H1 (cell line): ENCODE data around the gene FAM149A. TPM values are rescaled to one million over a fixed set of nuclear protein-coding genes. Genes with fewer than 3 reads are reported as not detected.

ENCODE experiments used
- CTCF ChIA-PET: fragments of 300-600 bp; sonication (Branson Sonifier 250); formaldehyde crosslinking; loops from one replicate; lab custom pipeline; 2021; ENCODE audit not compliant: partially characterized antibody; lab: Charles Lee
- POLR2A ChIA-PET: fragments of 300-600 bp; sonication (Branson Sonifier 250); formaldehyde crosslinking; loops from one replicate; lab custom pipeline; 2021; ENCODE audit warnings: inconsistent platforms; ENCODE audit not compliant: partially characterized antibody; lab: Charles Lee
- DNase-seq, 2 experiments: peaks; one replicate each; pipeline versions ENCODE4 v3.0.0 to v3.0.0-alpha.2; 2010 to 2022; ENCODE audit warnings: low spot score in 2 of 2, low read depth in 1 of 2, mixed read lengths in 1 of 2
- FAIRE-seq: peaks from 2 replicates; lab custom pipeline; 2011; peaks lifted over from hg19 to GRCh38; lab: Jason Lieb, UNC
- H2AFZ ChIP-seq: 2 replicates; pipeline ENCODE4 v1.8.1; 2012; ENCODE audit warnings: low read length, inconsistent platforms
- H2AK5ac ChIP-seq: 2 replicates; pipeline ENCODE4 v1.6.1; 2013; ENCODE audit warnings: low read depth, low read length
- H2BK120ac ChIP-seq: replicated peaks from 2 replicates; pipeline ENCODE3; 2013; ENCODE audit warnings: low read depth, low read length, inconsistent platforms
- H2BK12ac ChIP-seq: 2 replicates; pipeline ENCODE4 v1.6.1; 2013; ENCODE audit warnings: low read depth, low read length
- H2BK15ac ChIP-seq: 2 replicates; pipeline ENCODE4 v1.6.1; 2013; ENCODE audit warnings: low read length
- H2BK20ac ChIP-seq: 2 replicates; pipeline ENCODE4 v1.6.1; 2013; ENCODE audit warnings: low read length
- H2BK5ac ChIP-seq: 2 replicates; pipeline ENCODE4 v1.6.1; 2013; ENCODE audit warnings: low read depth, low read length
- H3K14ac ChIP-seq: 2 replicates; pipeline ENCODE4 v1.6.1; 2013; ENCODE audit warnings: inconsistent platforms; ENCODE audit not compliant: insufficient read length
- H3K18ac ChIP-seq: 2 replicates; pipeline ENCODE4 v1.6.1; 2013; ENCODE audit warnings: low read length; ENCODE audit errors: extremely low read depth
- H3K23ac ChIP-seq: 2 replicates; pipeline ENCODE4 v1.6.1; 2013; ENCODE audit warnings: inconsistent platforms; ENCODE audit not compliant: insufficient read length
- H3K23me2 ChIP-seq: 2 replicates; pipeline ENCODE4 v1.6.1; 2013; ENCODE audit warnings: low read depth, low read length
- H3K27ac ChIP-seq: 2 replicates; pipeline ENCODE4 v1.6.1; 2011; ENCODE audit warnings: low read depth, low read length, inconsistent platforms
- H3K27me3 ChIP-seq, 4 experiments: replicated peaks in 1 of 4; 1 replicate in 1 of 4; 2 replicates in 3 of 4; pipeline versions ENCODE4 v1.6.1 to v1.8.1; 2011 to 2013; ENCODE audit warnings: low read length in 3 of 4, mild to moderate bottlenecking in 3 of 4, inconsistent platforms in 2 of 4, mixed read lengths in 2 of 4, moderate library complexity in 1 of 4; ENCODE audit not compliant: control insufficient read depth in 3 of 4, insufficient read depth in 3 of 4; ENCODE audit errors: extremely low read depth in 1 of 4
- H3K36me3 ChIP-seq, 4 experiments: 2 replicates each; pipeline versions ENCODE4 v1.6.1 to v1.8.1; 2011 to 2013; ENCODE audit warnings: mild to moderate bottlenecking in 4 of 4, low read length in 3 of 4, moderate library complexity in 2 of 4, control low read depth in 1 of 4, inconsistent platforms in 1 of 4; ENCODE audit not compliant: insufficient read depth in 4 of 4, control insufficient read depth in 2 of 4
- H3K4ac ChIP-seq: replicated peaks from 2 replicates; pipeline ENCODE3; 2013; ENCODE audit warnings: low read length, low read depth, mixed read lengths, inconsistent platforms; ENCODE audit not compliant: insufficient read length
- H3K4me1 ChIP-seq, 4 experiments: replicated peaks in 1 of 4; 1 replicate in 1 of 4; 2 replicates in 3 of 4; pipeline versions ENCODE4 v1.6.1 to v1.8.1; 2011 to 2013; ENCODE audit warnings: low read length in 3 of 4, inconsistent platforms in 2 of 4, mixed read lengths in 1 of 4; ENCODE audit not compliant: insufficient read depth in 4 of 4, control insufficient read depth in 3 of 4
- H3K4me2 ChIP-seq, 2 experiments: 2 replicates each; pipeline versions ENCODE4 v1.6.1 to v1.8.1; 2011 to 2013; ENCODE audit warnings: low read depth in 2 of 2, low read length in 2 of 2, control low read depth in 1 of 2, inconsistent platforms in 1 of 2, mild to moderate bottlenecking in 1 of 2; ENCODE audit not compliant: insufficient read depth in 1 of 2
- H3K4me3 ChIP-seq, 4 experiments: fragments of 200-600, 300-600 bp in 1 of 4; sonication (generic), shearing (Covaris generic), sonication (Bioruptor Twin) in 1 of 4; 2 replicates each; pipeline versions ENCODE4 v1.5.1 to v1.8.1; 2011 to 2016; ENCODE audit warnings: low read length in 4 of 4, low read depth in 3 of 4, control low read depth in 2 of 4, inconsistent platforms in 2 of 4, mild to moderate bottlenecking in 2 of 4, mixed read lengths in 1 of 4, moderate library complexity in 1 of 4; ENCODE audit not compliant: insufficient read depth in 2 of 4; ENCODE audit errors: extremely low read depth in 1 of 4
- H3K56ac ChIP-seq: replicated peaks from 2 replicates; pipeline ENCODE3; 2013; ENCODE audit warnings: low read depth, mild to moderate bottlenecking, mixed read lengths, low read length, inconsistent platforms; ENCODE audit not compliant: insufficient read length
- H3K79me1 ChIP-seq: 2 replicates; pipeline ENCODE4 v1.6.1; 2013; ENCODE audit warnings: low read depth, low read length, control low read depth
- H3K79me2 ChIP-seq, 2 experiments: 2 replicates each; pipeline versions ENCODE4 v1.6.1 to v1.8.1; 2012 to 2013; ENCODE audit warnings: low read length in 2 of 2, mild to moderate bottlenecking in 2 of 2, inconsistent platforms in 1 of 2; ENCODE audit not compliant: insufficient read depth in 2 of 2, control insufficient read depth in 1 of 2
- H3K9ac ChIP-seq, 4 experiments: replicated peaks in 1 of 4; 1 replicate in 1 of 4; 2 replicates in 3 of 4; pipeline versions ENCODE4 v1.6.1 to v1.8.1; 2011 to 2013; ENCODE audit warnings: low read depth in 3 of 4, low read length in 3 of 4, control low read depth in 2 of 4, mild to moderate bottlenecking in 2 of 4, moderate library complexity in 2 of 4, inconsistent platforms in 1 of 4; ENCODE audit errors: extremely low read depth in 1 of 4
- H3K9me3 ChIP-seq, 2 experiments: 2 replicates each; pipeline versions ENCODE4 v1.6.1 to v1.8.1; 2012 to 2013; ENCODE audit warnings: mild to moderate bottlenecking in 2 of 2, moderate library complexity in 2 of 2, control low read depth in 1 of 2, inconsistent platforms in 1 of 2, low read depth in 1 of 2, low read length in 1 of 2, mixed read lengths in 1 of 2; ENCODE audit not compliant: insufficient read depth in 2 of 2
- H4K20me1 ChIP-seq, 2 experiments: replicated peaks in 1 of 2; 2 replicates each; pipeline versions ENCODE3 to v1.8.1; 2011 to 2013; ENCODE audit warnings: inconsistent platforms in 2 of 2, low read length in 2 of 2, mild to moderate bottlenecking in 1 of 2; ENCODE audit not compliant: insufficient read depth in 2 of 2, control insufficient read depth in 1 of 2
- H4K5ac ChIP-seq: 2 replicates; pipeline ENCODE4 v1.6.1; 2013; ENCODE audit warnings: low read length, low read depth, mixed read lengths, inconsistent platforms; ENCODE audit not compliant: insufficient read length
- H4K8ac ChIP-seq: 2 replicates; pipeline ENCODE4 v1.8.0; 2013; ENCODE audit warnings: mild to moderate bottlenecking, moderate library complexity, low read length, inconsistent platforms; ENCODE audit not compliant: insufficient read depth; ENCODE audit errors: extremely low read depth
- H4K91ac ChIP-seq: replicated peaks from 2 replicates; pipeline ENCODE3; 2013; ENCODE audit warnings: low read length, mixed read lengths, inconsistent platforms; ENCODE audit not compliant: insufficient read length
- WGBS, 2 experiments: shearing (Covaris generic) in 1 of 2; methylation state at CpG; one replicate each; pipeline versions ENCODE4 v1.1.6 to v1.1.7; 2013 to 2015; ENCODE audit warnings: low lambda C conversion rate in 2 of 2, mixed read lengths in 2 of 2, inconsistent platforms in 1 of 2, low coverage in 1 of 2, missing lambda C conversion rate in 1 of 2; ENCODE audit not compliant: insufficient replicate concordance in 2 of 2, insufficient coverage in 1 of 2, insufficient read length in 1 of 2; ENCODE audit errors: extremely low coverage in 1 of 2, missing lambda C conversion rate in 1 of 2; 5-methylcytosine and 5-hydroxymethylcytosine counted together
- polyA plus RNA-seq, 7 experiments: library from polyadenylated mRNA; depleted of rRNA in 3 of 7; stranded (reverse) in 5 of 7; unstranded in 2 of 7; fragments of >200 nt in 5 of 7; fragments of 200-250 nt in 2 of 7; gene quantifications; 1 replicate in 5 of 7; 2 replicates in 1 of 7; 4 replicates in 1 of 7; pipeline versions ENCODE4 v1.2.1 to v1.2.3, GENCODE V29; 2011 to 2013; ENCODE audit warnings: missing spikeins in 2 of 7, mixed read lengths in 2 of 7
- total RNA-seq: library from RNA; stranded (reverse); fragmentation: NEBNext Ultra II Directional; extraction: Animal tissue kit (Norgen Biotek cat#: 25700); gene quantifications from 2 replicates; pipeline ENCODE4 v1.2.1, GENCODE V29; 2021

Gene FAM149A
- total and polyA plus RNA-seq, 2 of the 8 experiments (the other 6 are each of a cell fraction or from before 2014, with no cell fraction given), result 6.1 to 8.5 TPM

DNA sequence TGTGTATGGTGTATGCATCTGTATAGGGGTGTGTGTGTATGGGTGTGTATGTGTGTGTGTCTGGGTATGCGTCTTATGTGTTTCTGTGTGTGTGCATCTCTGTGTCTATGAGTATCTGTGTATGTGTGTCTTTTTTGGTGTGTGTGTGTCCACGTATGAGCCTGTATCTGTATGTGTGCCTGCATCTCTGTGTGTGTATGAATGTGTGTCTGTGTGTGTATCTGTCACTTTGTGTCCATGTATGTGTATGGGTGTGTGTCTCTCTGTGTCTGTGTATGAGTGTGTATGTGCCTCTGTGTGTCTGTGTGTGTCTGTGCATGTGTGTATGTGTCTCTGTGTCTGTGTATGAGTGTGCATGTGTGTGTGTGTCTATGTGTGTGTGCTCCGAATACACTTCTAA is 24.3 kb downstream of the FAM149A start:
- Histone ChIP-seq H3K56ac (peak overlapping the region; percentile 59), H3K36me3 (no peaks in the 10 kb centered on the region), H3K4me2 (no peak overlapping the region), H3K23ac (no peak overlapping the region), H2AFZ (no peak overlapping the region), H2AK5ac (peak overlapping the region; percentile 97), H3K14ac (no peak overlapping the region), H3K27me3 (no peaks in the 10 kb centered on the region), H2BK15ac (peak overlapping the region; percentile 73; the same call in 1 of the 2 replicates), H3K9me3 (no peaks in the 10 kb centered on the region), H2BK5ac (no peak overlapping the region), H4K20me1 (no peaks in the 10 kb centered on the region), H3K79me2 (no peaks in the 10 kb centered on the region), H3K4me1 (peaks cover 4 to 12% (median 8%) of the 10 kb centered on the region in 4 experiments; a peak in 6 of 7 replicates), H3K23me2 (peaks cover 5% of the 10 kb centered on the region; the same call in 1 of the 2 replicates), H2BK120ac (no peak overlapping the region), H3K27ac (no peak overlapping the region), H3K79me1 (no peaks in the 10 kb centered on the region), H3K4ac (peak overlapping the region; percentile 54), H4K91ac (no peak overlapping the region), H3K9ac (no peak overlapping the region), H3K4me3 (no peak overlapping the region), H2BK12ac (peak overlapping the region; percentile 53; the same call in 1 of the 2 replicates), H4K8ac (no peak overlapping the region), H2BK20ac (0 out of 2 replicates have a peak overlapping the region, but pooled peaks have one; percentile 16), H4K5ac (no peak overlapping the region), H3K18ac (no peak overlapping the region)
- POLR2A ChIA-PET, result no interaction called here
- 85% methylated on average over 3 of the region's 3 CpGs; no CpG with 5 or more reads in 1 of the 2 experiments for WGBS, 2 experiments
- CTCF ChIA-PET, result interaction anchor here (0.6 to 2.3 kb wide), 4 partner anchors 8 to 46 kb away, joined by 3 to 18 read pairs (median 6); no protein-coding TSS in a partner anchor
- no peak for FAIRE-seq
- DNase-seq, result no peak
